HCT116 (cell line): ENCODE measurements around the gene ROCK2. TPM values are rescaled to one million over a fixed set of nuclear protein-coding genes. Genes with fewer than 3 reads are reported as not detected.

Experiments used
- ATAC-seq: fragments of 200-7000 bp; cut with Tn5 transposase; 2 replicates; pipeline ENCODE4 v1.9.1; 2020; ENCODE audit warnings: mild to moderate bottlenecking, moderate library complexity
- BruUV-seq: library from RNA; stranded (reverse); fragments of 400-500 nt; replicated peaks from 2 replicates; lab custom pipeline; 2021; lab: Mats Ljungman, UMichigan
- CTCF ChIA-PET: fragments of 300-600 bp; sonication (Branson Sonifier 250); formaldehyde crosslinking; loops from one replicate; lab custom pipeline; 2021; ENCODE audit warnings: antibody characterized with exemption; lab: Charles Lee
- POLR2A ChIA-PET: fragments of 300-600, 350-600 bp; sonication (Branson Sonifier 250); formaldehyde crosslinking; loops from one replicate; lab custom pipeline; 2021; ENCODE audit warnings: antibody characterized with exemption; lab: Charles Lee
- RAD21 ChIA-PET, 2 experiments: fragments of 300-600 bp; sonication (Branson Sonifier 250); formaldehyde crosslinking; loops; one replicate each; lab custom pipeline; 2023; ENCODE audit warnings: low total read pairs in 2 of 2; ENCODE audit not compliant: uncharacterized antibody in 2 of 2, unreplicated experiment in 2 of 2, low non-redundant PET in 1 of 2; lab: Charles Lee
- DNase-seq: peaks from one replicate; pipeline ENCODE4 v3.0.0-alpha.2; 2010; ENCODE audit warnings: low read depth, low spot score
- H2AFZ ChIP-seq: fragments of 200-600 bp; shearing (Covaris generic), sonication (generic); 2 replicates; pipeline ENCODE4 v1.6.1; 2017; ENCODE audit warnings: low read depth, mixed run types, mixed read lengths, antibody characterized with exemption, low read length; ENCODE audit not compliant: poor library complexity, severe bottlenecking
- H3K27ac ChIP-seq: 2 replicates; pipeline ENCODE4 v1.5.1; 2012; ENCODE audit warnings: low read depth, low read length
- H3K27me3 ChIP-seq: fragments of 200-600 bp; sonication (generic); 2 replicates; pipeline ENCODE4 v1.6.1; 2016; ENCODE audit warnings: mixed run types, low read length, mixed read lengths; ENCODE audit not compliant: insufficient read depth
- H3K36me3 ChIP-seq, 2 experiments: fragments of 200-500 bp in 1 of 2; fragments of 200-600 bp in 1 of 2; sonication (Bioruptor generic) in 1 of 2; sonication (generic) in 1 of 2; 2 replicates each; pipeline versions ENCODE4 v1.5.1 to v1.6.1; 2014 to 2016; ENCODE audit warnings: low read length in 2 of 2, inconsistent platforms in 1 of 2, mixed read lengths in 1 of 2, mixed run types in 1 of 2; ENCODE audit not compliant: insufficient read depth in 2 of 2, control insufficient read depth in 1 of 2
- H3K4me1 ChIP-seq, 2 experiments: fragments of 200-600 bp in 1 of 2; sonication (generic) in 1 of 2; 2 replicates each; pipeline versions ENCODE4 v1.5.1 to v1.6.1; 2012 to 2017; ENCODE audit warnings: low read length in 2 of 2, inconsistent platforms in 1 of 2, mild to moderate bottlenecking in 1 of 2, mixed read lengths in 1 of 2, mixed run types in 1 of 2, moderate library complexity in 1 of 2; ENCODE audit not compliant: insufficient read depth in 2 of 2, control insufficient read depth in 1 of 2
- H3K4me2 ChIP-seq: fragments of 200-600 bp; sonication (generic); 2 replicates; pipeline ENCODE4 v1.6.1; 2017; ENCODE audit warnings: mixed run types, low read length, mixed read lengths
- H3K4me3 ChIP-seq, 2 experiments: fragments of 200-600 bp in 1 of 2; sonication (generic) in 1 of 2; replicated peaks in 1 of 2; 2 replicates each; pipeline ENCODE4 v1.5.1; 2011 to 2016; ENCODE audit warnings: low read length in 2 of 2, control low read depth in 1 of 2, low read depth in 1 of 2, mild to moderate bottlenecking in 1 of 2, mixed read lengths in 1 of 2, mixed run types in 1 of 2
- H3K79me2 ChIP-seq: fragments of 200-600 bp; sonication (generic); 2 replicates; pipeline ENCODE4 v1.6.1; 2017; ENCODE audit warnings: mild to moderate bottlenecking, mixed run types, low read length, moderate library complexity, mixed read lengths; ENCODE audit not compliant: insufficient read depth
- H3K9ac ChIP-seq: fragments of 200-600 bp; sonication (generic); 2 replicates; pipeline ENCODE4 v1.6.1; 2016; ENCODE audit warnings: low read length, mixed read lengths
- H3K9me2 ChIP-seq: fragments of 200-600 bp; sonication (generic), shearing (Covaris generic); 2 replicates; pipeline ENCODE4 v1.6.1; 2017; ENCODE audit warnings: mixed run types, mild to moderate bottlenecking, moderate library complexity; ENCODE audit not compliant: insufficient read depth
- H3K9me3 ChIP-seq, 2 experiments: fragments of 200-500 bp in 1 of 2; fragments of 200-600 bp in 1 of 2; sonication (Bioruptor generic) in 1 of 2; sonication (generic) in 1 of 2; 2 replicates each; pipeline ENCODE4 v1.6.1; 2014 to 2017; ENCODE audit warnings: low read length in 2 of 2, mixed read lengths in 2 of 2, inconsistent platforms in 1 of 2, low read depth in 1 of 2, mild to moderate bottlenecking in 1 of 2, mixed run types in 1 of 2, moderate library complexity in 1 of 2; ENCODE audit not compliant: control insufficient read depth in 1 of 2, insufficient read depth in 1 of 2
- H4K20me1 ChIP-seq: fragments of 200-600 bp; sonication (generic), shearing (Covaris generic); 2 replicates; pipeline ENCODE4 v1.6.1; 2017; ENCODE audit warnings: mixed run types, mild to moderate bottlenecking, moderate library complexity; ENCODE audit not compliant: insufficient read depth
- CBX3 ChIP-seq: IDR thresholded peaks from 2 replicates; pipeline ENCODE4 v1.6.1; 2012; ENCODE audit warnings: low read depth
- CEBPB ChIP-seq: IDR thresholded peaks from 2 replicates; pipeline ENCODE4 v1.6.1; 2012; ENCODE audit warnings: low read depth
- EGR1 ChIP-seq: IDR thresholded peaks from 2 replicates; pipeline ENCODE4 v1.6.1; 2012; ENCODE audit warnings: low read depth
- ELF1 ChIP-seq: IDR thresholded peaks from 2 replicates; pipeline ENCODE4 v1.6.1; 2012; ENCODE audit warnings: low read depth, borderline replicate concordance
- JUND ChIP-seq: IDR thresholded peaks from 2 replicates; pipeline ENCODE4 v1.6.1; 2012
- REST ChIP-seq: IDR thresholded peaks from 2 replicates; pipeline ENCODE4 v1.6.1; 2012; ENCODE audit warnings: low read depth
- SP1 ChIP-seq: IDR thresholded peaks from 2 replicates; pipeline ENCODE4 v1.6.1; 2012; ENCODE audit warnings: low read depth
- ZFX ChIP-seq: fragments of 450-650 bp; IDR thresholded peaks from 2 replicates; pipeline ENCODE4 v1.6.1; 2017
- ZNF274 ChIP-seq: fragments of 200-500 bp; sonication (Bioruptor generic); IDR thresholded peaks from 2 replicates; pipeline ENCODE4 v1.6.1; 2014; ENCODE audit warnings: mild to moderate bottlenecking, low read depth, low read length, inconsistent platforms
- intact Hi-C: fragments of 100-400 bp; cut with micrococcal nuclease; formaldehyde crosslinking; loops from 2 replicates; pipeline ENCODE4 v1.10.0; 2022
- total RNA-seq: library from RNA; stranded (reverse); gene quantifications from one replicate; pipeline ENCODE4 v1.2.1, GENCODE V29; 2021; ENCODE audit not compliant: unreplicated experiment
- TF ChIP-seq, protein P1 (sequence below): IDR thresholded peaks from 2 replicates; pipeline ENCODE4 v1.6.1; 2012

ROCK2 gene
- total RNA-seq, 1 experiment from 2014 or later = 48.0 TPM

- Histone ChIP-seq H3K36me3 (no peaks in the 10 kb centered on the region), H3K4me3 (no peak overlapping the region), H3K9ac (no peak overlapping the region), H3K4me1 (no peaks in the 10 kb centered on the region), H3K27ac (no peak overlapping the region), H3K9me3 (no peaks in the 10 kb centered on the region), H4K20me1 (peaks cover 6% of the 10 kb centered on the region; the same call in 1 of the 2 replicates), H2AFZ (no peak overlapping the region), H3K79me2 (no peaks in the 10 kb centered on the region), H3K27me3 (no peaks in the 10 kb centered on the region), H3K9me2 (no peaks in the 10 kb centered on the region), H3K4me2 (no peak overlapping the region)
- no TSS peak for BruUV-seq
- intact Hi-C loops = no loop called here
- ATAC-seq (no peak), DNase-seq (no peak)
- ChIA-PET RAD21 (no interaction called here), CTCF (no interaction called here), POLR2A (no interaction called here)
- TF ChIP-seq CBX3 = no peak
- TF ChIP-seq EGR1 = no peak
- TF ChIP-seq REST = no peak
- TF ChIP-seq JUND = no peak
- TF ChIP-seq ELF1 = no peak
- TF ChIP-seq CEBPB = no peak
- TF ChIP-seq ZNF274 = no peak
- TF ChIP-seq, protein P1, sequence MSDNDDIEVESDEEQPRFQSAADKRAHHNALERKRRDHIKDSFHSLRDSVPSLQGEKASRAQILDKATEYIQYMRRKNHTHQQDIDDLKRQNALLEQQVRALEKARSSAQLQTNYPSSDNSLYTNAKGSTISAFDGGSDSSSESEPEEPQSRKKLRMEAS = no peak
- no peak for TF ChIP-seq ZFX
- TF ChIP-seq SP1 = no peak
These were observed 170.2 kb downstream of the ROCK2 start for GRCh38 chr2:11174222-11174621.
